ENCODE measurements around the gene ANKRD53.

GRCh38 chr2:70944111-70944690, 34.2 kb upstream of the ANKRD53 start:
- TF ChIP-seq SIN3A (IDR thresholded peaks at IDR 0.05; ENCODE audit: borderline replicate concordance, low read depth, low read length) (no peak), PBX3 (IDR thresholded peaks at IDR 0.05) (no peak), JUND (IDR thresholded peaks at IDR 0.05) (no peak)
- TF ChIP-seq, protein P1, sequence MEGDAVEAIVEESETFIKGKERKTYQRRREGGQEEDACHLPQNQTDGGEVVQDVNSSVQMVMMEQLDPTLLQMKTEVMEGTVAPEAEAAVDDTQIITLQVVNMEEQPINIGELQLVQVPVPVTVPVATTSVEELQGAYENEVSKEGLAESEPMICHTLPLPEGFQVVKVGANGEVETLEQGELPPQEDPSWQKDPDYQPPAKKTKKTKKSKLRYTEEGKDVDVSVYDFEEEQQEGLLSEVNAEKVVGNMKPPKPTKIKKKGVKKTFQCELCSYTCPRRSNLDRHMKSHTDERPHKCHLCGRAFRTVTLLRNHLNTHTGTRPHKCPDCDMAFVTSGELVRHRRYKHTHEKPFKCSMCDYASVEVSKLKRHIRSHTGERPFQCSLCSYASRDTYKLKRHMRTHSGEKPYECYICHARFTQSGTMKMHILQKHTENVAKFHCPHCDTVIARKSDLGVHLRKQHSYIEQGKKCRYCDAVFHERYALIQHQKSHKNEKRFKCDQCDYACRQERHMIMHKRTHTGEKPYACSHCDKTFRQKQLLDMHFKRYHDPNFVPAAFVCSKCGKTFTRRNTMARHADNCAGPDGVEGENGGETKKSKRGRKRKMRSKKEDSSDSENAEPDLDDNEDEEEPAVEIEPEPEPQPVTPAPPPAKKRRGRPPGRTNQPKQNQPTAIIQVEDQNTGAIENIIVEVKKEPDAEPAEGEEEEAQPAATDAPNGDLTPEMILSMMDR (IDR thresholded peaks at IDR 0.05) = no peak
- TF ChIP-seq, protein P2, sequence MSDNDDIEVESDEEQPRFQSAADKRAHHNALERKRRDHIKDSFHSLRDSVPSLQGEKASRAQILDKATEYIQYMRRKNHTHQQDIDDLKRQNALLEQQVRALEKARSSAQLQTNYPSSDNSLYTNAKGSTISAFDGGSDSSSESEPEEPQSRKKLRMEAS (IDR thresholded peaks at IDR 0.05; ENCODE audit: low read depth) = no peak
